ENCODE measurements around the gene DIABLO.
A peak's percentile ranks its signal among the peaks of the same experiment; 100 is the strongest.
"Not testable (repeated sequence)": the region's sequence is repeated elsewhere in the genome, so short reads cannot be mapped to it uniquely, and the experiment has no call there.

The DIABLO gene

GRCh38 chr12:122226366-122227125 is 694 bp upstream of the DIABLO start:
- no peak for DNase-seq
- in situ Hi-C loops (cut with MboI; ENCODE audit: low pct_unique_long_range_greater_than_20kb, low sequenced_read_pairs): no loop called here

- DNase-seq: no peak
- in situ Hi-C loops (cut with MboI; ENCODE audit: low pct_unique_long_range_greater_than_20kb, low sequenced_read_pairs): no loop called here
Observed at GRCh38 chr12:122216445-122216844, 9.4 kb downstream of the DIABLO start.

- in situ Hi-C loops (cut with MboI; ENCODE audit: low pct_unique_long_range_greater_than_20kb, low sequenced_read_pairs): no loop called here
- no peak for DNase-seq
Observed at GRCh38 chr12:122215771-122216170, 10.1 kb downstream of the DIABLO start.

- no peak for DNase-seq
- in situ Hi-C loops (cut with MboI; ENCODE audit: low pct_unique_long_range_greater_than_20kb, low sequenced_read_pairs): no loop called here
Observed at GRCh38 chr12:122208073-122208820, 17.6 kb downstream of the DIABLO start.

GRCh38 chr12:122207391-122207790 is 18.5 kb downstream of the DIABLO start:
- in situ Hi-C loops (cut with MboI; ENCODE audit: low pct_unique_long_range_greater_than_20kb, low sequenced_read_pairs): no loop called here

GRCh38 chr12:122206976-122207375 is 18.9 kb downstream of the DIABLO start:
- in situ Hi-C loops (cut with MboI; ENCODE audit: low pct_unique_long_range_greater_than_20kb, low sequenced_read_pairs): no loop called here
- no peak for DNase-seq

More at GRCh38 chr12:122207391-122207790, 18.5 kb downstream of the DIABLO start:
- DNase-seq: no peak

GRCh38 chr12:122206111-122206881 is 19.6 kb downstream of the DIABLO start:
- in situ Hi-C loops (cut with MboI; ENCODE audit: low pct_unique_long_range_greater_than_20kb, low sequenced_read_pairs): no loop called here
- no peak for DNase-seq

GRCh38 chr12:122205053-122205925 is 20.6 kb downstream of the DIABLO start:
- in situ Hi-C loops (cut with MboI; ENCODE audit: low pct_unique_long_range_greater_than_20kb, low sequenced_read_pairs): no loop called here
- DNase-seq: no peak

GRCh38 chr12:122204167-122205052 is 21.4 kb downstream of the DIABLO start:
- in situ Hi-C loops (cut with MboI; ENCODE audit: low pct_unique_long_range_greater_than_20kb, low sequenced_read_pairs): no loop called here
- DNase-seq: no peak

GRCh38 chr12:122203301-122204166 is 22.3 kb downstream of the DIABLO start, which contains the start of gene B3GNT4:
TSS of gene B3GNT4 (plus strand) at chr12:122203709. CDS start at chr12:122204619, 910 bp downstream.
- in situ Hi-C loops (cut with MboI; ENCODE audit: low pct_unique_long_range_greater_than_20kb, low sequenced_read_pairs): no loop called here
- peak; percentile 62 for DNase-seq

- DNase-seq; in situ Hi-C loops (cut with MboI; ENCODE audit: low pct_unique_long_range_greater_than_20kb, low sequenced_read_pairs): not testable (repeated sequence)
Observed at GRCh38 chr12:122202811-122203210, 23.0 kb downstream of the DIABLO start.

GRCh38 chr12:122202017-122202416 is 23.8 kb downstream of the DIABLO start:
- in situ Hi-C loops (cut with MboI; ENCODE audit: low pct_unique_long_range_greater_than_20kb, low sequenced_read_pairs): no loop called here
- no peak for DNase-seq

GRCh38 chr12:122201381-122201780 is 24.5 kb downstream of the DIABLO start:
- DNase-seq: no peak
- in situ Hi-C loops (cut with MboI; ENCODE audit: low pct_unique_long_range_greater_than_20kb, low sequenced_read_pairs): no loop called here

- in situ Hi-C loops (cut with MboI; ENCODE audit: low pct_unique_long_range_greater_than_20kb, low sequenced_read_pairs): no loop called here
- no peak for DNase-seq
Observed at GRCh38 chr12:122200541-122201175, 25.2 kb downstream of the DIABLO start.

GRCh38 chr12:122199484-122200355 is 26.1 kb downstream of the DIABLO start:
- in situ Hi-C loops (cut with MboI; ENCODE audit: low pct_unique_long_range_greater_than_20kb, low sequenced_read_pairs): no loop called here
- DNase-seq: no peak

GRCh38 chr12:122197612-122197966 is 28.3 kb downstream of the DIABLO start:
- peak; percentile 37 for DNase-seq
- in situ Hi-C loops (cut with MboI; ENCODE audit: low pct_unique_long_range_greater_than_20kb, low sequenced_read_pairs): no loop called here

Measured in KBM-7 (cell line).